H9 (cell line): Measurements from ENCODE around the gene PIAS2. TPM values are rescaled to one million over a fixed set of nuclear protein-coding genes. Genes with fewer than 3 reads are reported as not detected.

Experiments used
- DNase-seq: peaks from one replicate; pipeline ENCODE4 v3.0.0-alpha.2; 2017
- H2AFZ ChIP-seq: one replicate; pipeline ENCODE4 v1.6.1; 2013; ENCODE audit warnings: mild to moderate bottlenecking, low read length, control low read depth, moderate library complexity
- H2AK5ac ChIP-seq: 2 replicates; pipeline ENCODE4 v1.6.1; 2013; ENCODE audit warnings: low read length, control low read depth, mixed read lengths; ENCODE audit not compliant: insufficient read length
- H2BK120ac ChIP-seq: one replicate; pipeline ENCODE4 v1.6.1; 2013; ENCODE audit warnings: low read depth, mild to moderate bottlenecking, low read length, control low read depth, inconsistent platforms; ENCODE audit not compliant: poor library complexity, severe bottlenecking
- H2BK12ac ChIP-seq: 2 replicates; pipeline ENCODE4 v1.6.1; 2013; ENCODE audit warnings: low read length, control low read depth, mixed read lengths, low read depth; ENCODE audit not compliant: insufficient read length
- H2BK15ac ChIP-seq: 2 replicates; pipeline ENCODE4 v1.6.1; 2013; ENCODE audit warnings: low read depth, low read length, control low read depth
- H2BK20ac ChIP-seq: one replicate; pipeline ENCODE4 v1.6.1; 2013; ENCODE audit warnings: low read depth, mild to moderate bottlenecking, low read length, control low read depth, inconsistent platforms; ENCODE audit not compliant: poor library complexity, severe bottlenecking
- H2BK5ac ChIP-seq: 2 replicates; pipeline ENCODE4 v1.6.1; 2013; ENCODE audit warnings: low read length, control low read depth, mixed read lengths; ENCODE audit not compliant: insufficient read length
- H3K14ac ChIP-seq: 2 replicates; pipeline ENCODE4 v1.6.1; 2013; ENCODE audit warnings: low read length, control low read depth; ENCODE audit not compliant: insufficient read depth
- H3K18ac ChIP-seq: 2 replicates; pipeline ENCODE4 v1.6.1; 2013; ENCODE audit warnings: low read depth, mild to moderate bottlenecking, mixed read lengths, low read length, control low read depth; ENCODE audit not compliant: insufficient read length
- H3K23ac ChIP-seq: 2 replicates; pipeline ENCODE4 v1.6.1; 2013; ENCODE audit warnings: low read length, control low read depth, mixed read lengths, low read depth; ENCODE audit not compliant: insufficient read length
- H3K23me2 ChIP-seq: 2 replicates; pipeline ENCODE4 v1.6.1; 2013; ENCODE audit warnings: low read depth, mild to moderate bottlenecking, mixed read lengths, low read length, control low read depth; ENCODE audit not compliant: insufficient read length, poor library complexity, severe bottlenecking
- H3K27ac ChIP-seq: 2 replicates; pipeline ENCODE4 v1.5.1; 2013; ENCODE audit warnings: low read length, control low read depth, mixed read lengths, low read depth; ENCODE audit not compliant: insufficient read length
- H3K27me3 ChIP-seq: 2 replicates; pipeline ENCODE4 v1.6.1; 2013; ENCODE audit warnings: low read length, control low read depth, inconsistent platforms; ENCODE audit not compliant: insufficient read depth
- H3K4ac ChIP-seq: 2 replicates; pipeline ENCODE4 v1.6.1; 2013; ENCODE audit warnings: low read depth, mild to moderate bottlenecking, control low read depth, inconsistent platforms, low read length, moderate library complexity
- H3K4me1 ChIP-seq: 2 replicates; pipeline ENCODE4 v1.6.1; 2013; ENCODE audit warnings: low read length, control low read depth, inconsistent platforms; ENCODE audit not compliant: insufficient read depth
- H3K4me2 ChIP-seq: 2 replicates; pipeline ENCODE4 v1.6.1; 2013; ENCODE audit warnings: low read length, control low read depth, mixed read lengths; ENCODE audit not compliant: insufficient read length, insufficient read depth
- H3K56ac ChIP-seq: 2 replicates; pipeline ENCODE4 v1.6.1; 2013; ENCODE audit warnings: low read depth, mild to moderate bottlenecking, mixed read lengths, low read length, control low read depth; ENCODE audit not compliant: insufficient read length
- H3K79me1 ChIP-seq: 2 replicates; pipeline ENCODE4 v1.6.1; 2013; ENCODE audit warnings: low read depth, mild to moderate bottlenecking, moderate library complexity, low read length, control low read depth, inconsistent platforms; ENCODE audit not compliant: insufficient read depth, poor library complexity, severe bottlenecking
- H3K79me2 ChIP-seq: 2 replicates; pipeline ENCODE4 v1.6.1; 2013; ENCODE audit warnings: low read length, control low read depth, inconsistent platforms; ENCODE audit not compliant: insufficient read depth
- H3K9ac ChIP-seq: 2 replicates; pipeline ENCODE4 v1.6.1; 2013; ENCODE audit warnings: low read length, control low read depth, mixed read lengths; ENCODE audit not compliant: insufficient read length; ENCODE audit errors: extremely low read depth
- H3K9me3 ChIP-seq: one replicate; pipeline ENCODE4 v1.6.1; 2013; ENCODE audit warnings: low read depth, low read length, inconsistent platforms; ENCODE audit not compliant: control insufficient read depth
- H3T11ph ChIP-seq: one replicate; pipeline ENCODE4 v1.6.1; 2013; ENCODE audit warnings: mild to moderate bottlenecking, low read length, control low read depth, inconsistent platforms
- H4K20me1 ChIP-seq: one replicate; pipeline ENCODE4 v1.6.1; 2013; ENCODE audit not compliant: control insufficient read depth, insufficient read length, insufficient read depth
- H4K5ac ChIP-seq: 2 replicates; pipeline ENCODE4 v1.6.1; 2013; ENCODE audit warnings: low read depth, mild to moderate bottlenecking, mixed read lengths, low read length, control low read depth; ENCODE audit not compliant: insufficient read length
- H4K8ac ChIP-seq: replicated peaks from 2 replicates; pipeline ENCODE4 v1.6.1; 2013; ENCODE audit warnings: low read length, control low read depth, mixed read lengths, low read depth; ENCODE audit not compliant: insufficient read length
- H4K91ac ChIP-seq: 2 replicates; pipeline ENCODE4 v1.6.1; 2013; ENCODE audit warnings: low read depth, mild to moderate bottlenecking, moderate library complexity, mixed read lengths, low read length, control low read depth; ENCODE audit not compliant: insufficient read length
- H3K27ac Mint-ChIP-seq, 3 experiments: 2 replicates in 2 of 3; 3 replicates in 1 of 3; pipeline ENCODE4 v1.8.0; 2020 to 2021; ENCODE audit warnings: mixed read lengths in 3 of 3, mild to moderate bottlenecking in 1 of 3, moderate library complexity in 1 of 3
- H3K27me3 Mint-ChIP-seq: 2 replicates; pipeline ENCODE4 v1.8.0; 2021; ENCODE audit warnings: low read depth, mild to moderate bottlenecking, moderate library complexity, mixed read lengths
- H3K36me3 Mint-ChIP-seq, 3 experiments: 2 replicates in 2 of 3; 3 replicates in 1 of 3; pipeline ENCODE4 v1.8.0; 2020 to 2021; ENCODE audit warnings: low read depth in 3 of 3, mixed read lengths in 3 of 3; ENCODE audit not compliant: insufficient read depth in 1 of 3
- H3K4me1 Mint-ChIP-seq, 2 experiments: 2 replicates each; pipeline ENCODE4 v1.8.0; 2020; ENCODE audit warnings: mixed read lengths in 2 of 2
- H3K4me3 Mint-ChIP-seq, 2 experiments: 2 replicates in 1 of 2; 3 replicates in 1 of 2; pipeline ENCODE4 v1.8.0; 2020 to 2021; ENCODE audit warnings: mild to moderate bottlenecking in 2 of 2, mixed read lengths in 2 of 2, moderate library complexity in 1 of 2
- H3K9me3 Mint-ChIP-seq, 2 experiments: 2 replicates in 1 of 2; 3 replicates in 1 of 2; pipeline ENCODE4 v1.8.0; 2020; ENCODE audit warnings: mild to moderate bottlenecking in 2 of 2, mixed read lengths in 2 of 2, moderate library complexity in 1 of 2
- WGBS: extraction: QIAGEN DNeasy Blood & Tissue Kit; methylation state at CpG from one replicate; pipeline ENCODE4 v1.1.7; 2013; ENCODE audit warnings: missing lambda C conversion rate, low lambda C conversion rate, mixed read lengths; ENCODE audit not compliant: insufficient read length; ENCODE audit errors: extremely low coverage; 5-methylcytosine and 5-hydroxymethylcytosine counted together
- total RNA-seq: library from RNA; stranded (reverse); gene quantifications from 2 replicates; pipeline ENCODE4 v1.2.1, GENCODE V29; 2021
- TF ChIP-seq, protein P1 (sequence below): fragments of 200-600 bp; sonication (generic); conservative IDR thresholded peaks from 3 replicates; pipeline ENCODE4 v1.8.0; 2021; ENCODE audit warnings: antibody characterized with exemption, mild to moderate bottlenecking

PIAS2 gene
- total RNA-seq, 1 experiment from 2014 or later: 58.4 TPM

DNA sequence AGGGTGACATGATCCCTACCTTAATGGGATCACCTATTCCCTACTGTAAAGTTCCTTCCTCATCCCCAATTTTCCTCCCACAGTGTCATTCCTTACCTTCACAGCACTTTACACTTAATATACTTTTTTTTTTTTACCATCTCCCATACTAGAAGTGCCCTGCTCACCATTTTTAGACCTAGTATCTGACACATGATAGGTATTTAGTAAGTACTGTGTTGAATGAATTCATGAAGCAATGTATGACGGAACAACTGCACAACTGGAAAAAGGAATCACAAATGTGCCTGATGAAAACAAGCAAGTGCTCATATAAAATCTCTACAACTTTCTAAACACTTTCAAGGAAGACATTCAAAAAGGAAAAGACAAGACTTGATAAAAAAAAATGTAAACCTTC lies 83.4 kb downstream of the PIAS2 start:
- no peak overlapping the region for H2BK12ac ChIP-seq
- no peak overlapping the region for H3K14ac ChIP-seq
- no peak overlapping the region for H3K4ac ChIP-seq
- WGBS: no CpG with 5 or more reads among the region's 1 CpG
- H2BK20ac ChIP-seq: no peak overlapping the region
- no peak overlapping the region for H3K9ac ChIP-seq
- H3K27me3 ChIP-seq: no peaks in the 10 kb centered on the region
- H4K5ac ChIP-seq: no peak overlapping the region
- H3K23ac ChIP-seq: no peak overlapping the region
- H3K79me2 ChIP-seq: no peaks in the 10 kb centered on the region
- Mint-ChIP-seq H3K4me1 (no peaks in the 10 kb centered on the region), H3K9me3 (no peaks in the 10 kb centered on the region), H3K36me3 (peaks cover 6 to 34% (median 31%) of the 10 kb centered on the region in 3 experiments; a peak in 6 of 7 replicates), H3K27me3 (no peaks in the 10 kb centered on the region), H3K27ac (no peak overlapping the region; a peak in 1 of 7 replicates), H3K4me3 (no peak overlapping the region)
- no peak overlapping the region for H2AFZ ChIP-seq
- H4K20me1 ChIP-seq: no peaks in the 10 kb centered on the region
- H3K56ac ChIP-seq: no peak overlapping the region
- no peak overlapping the region for H3K18ac ChIP-seq
- DNase-seq: no peak
- H2BK120ac ChIP-seq: no peak overlapping the region
- no peaks in the 10 kb centered on the region for H3K23me2 ChIP-seq
- H2BK15ac ChIP-seq: no peak overlapping the region
- no peaks in the 10 kb centered on the region for H3K4me1 ChIP-seq
- H2AK5ac ChIP-seq: no peak overlapping the region
- no peak overlapping the region for H4K91ac ChIP-seq
- no peak overlapping the region for H2BK5ac ChIP-seq
- H3K27ac ChIP-seq: no peak overlapping the region
- TF ChIP-seq, protein P1, sequence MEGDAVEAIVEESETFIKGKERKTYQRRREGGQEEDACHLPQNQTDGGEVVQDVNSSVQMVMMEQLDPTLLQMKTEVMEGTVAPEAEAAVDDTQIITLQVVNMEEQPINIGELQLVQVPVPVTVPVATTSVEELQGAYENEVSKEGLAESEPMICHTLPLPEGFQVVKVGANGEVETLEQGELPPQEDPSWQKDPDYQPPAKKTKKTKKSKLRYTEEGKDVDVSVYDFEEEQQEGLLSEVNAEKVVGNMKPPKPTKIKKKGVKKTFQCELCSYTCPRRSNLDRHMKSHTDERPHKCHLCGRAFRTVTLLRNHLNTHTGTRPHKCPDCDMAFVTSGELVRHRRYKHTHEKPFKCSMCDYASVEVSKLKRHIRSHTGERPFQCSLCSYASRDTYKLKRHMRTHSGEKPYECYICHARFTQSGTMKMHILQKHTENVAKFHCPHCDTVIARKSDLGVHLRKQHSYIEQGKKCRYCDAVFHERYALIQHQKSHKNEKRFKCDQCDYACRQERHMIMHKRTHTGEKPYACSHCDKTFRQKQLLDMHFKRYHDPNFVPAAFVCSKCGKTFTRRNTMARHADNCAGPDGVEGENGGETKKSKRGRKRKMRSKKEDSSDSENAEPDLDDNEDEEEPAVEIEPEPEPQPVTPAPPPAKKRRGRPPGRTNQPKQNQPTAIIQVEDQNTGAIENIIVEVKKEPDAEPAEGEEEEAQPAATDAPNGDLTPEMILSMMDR: no peak
- no peak overlapping the region for H3K4me2 ChIP-seq
- H3K79me1 ChIP-seq: no peaks in the 10 kb centered on the region
- no peaks in the 10 kb centered on the region for H3K9me3 ChIP-seq
- H4K8ac ChIP-seq: no peak overlapping the region
- no peak overlapping the region for H3T11ph ChIP-seq
